NT2/D1 (cell line): Measurements from ENCODE around the gene LRRC4C.

Experiments
- YY1 ChIP-seq: IDR thresholded peaks from 2 replicates; pipeline ENCODE4 v1.6.1; 2011; ENCODE audit not compliant: insufficient read length, insufficient read depth
- ZNF274 ChIP-seq: IDR thresholded peaks from 2 replicates; pipeline ENCODE4 v1.6.1; 2011; ENCODE audit warnings: mild to moderate bottlenecking, low read depth, low read length

GRCh38 chr11:40161854-40162410 is 1297.5 kb downstream of the LRRC4C start:
- TF ChIP-seq ZNF274 (no peak), YY1 (no peak)
